Measurements from ENCODE around the gene GNAQ. TPM values are rescaled to one million over a fixed set of nuclear protein-coding genes. Genes with fewer than 3 reads are reported as not detected.
"Not testable (repeated sequence)": the region's sequence is repeated elsewhere in the genome, so short reads cannot be mapped to it uniquely, and the experiment has no call there.

Gene GNAQ
- total RNA-seq, 2 experiments from 2014 or later, result 15.3 to 18.2 TPM

- POLR2A ChIA-PET, result no interaction called here
- CTCF ChIA-PET, result no interaction called here
These were observed 167.3 kb downstream of the GNAQ start for GRCh38 chr9:77864211-77864889.

GRCh38 chr9:77863638-77864037 lies 168.0 kb downstream of the GNAQ start:
- POLR2A ChIA-PET, CTCF ChIA-PET: not testable (repeated sequence)

- POLR2A ChIA-PET, result not testable (repeated sequence)
These were observed 170.7 kb downstream of the GNAQ start for GRCh38 chr9:77860953-77861352.

GRCh38 chr9:77857513-77858259 lies 173.9 kb downstream of the GNAQ start:
- POLR2A ChIA-PET, result no interaction called here
- CTCF ChIA-PET, result no interaction called here

More at GRCh38 chr9:77860953-77861352, 170.7 kb downstream of the GNAQ start:
- CTCF ChIA-PET, result not testable (repeated sequence)

- POLR2A ChIA-PET, result no interaction called here
- CTCF ChIA-PET, result no interaction called here
These were observed 175.0 kb downstream of the GNAQ start for GRCh38 chr9:77856615-77857014.

- ChIA-PET CTCF (no interaction called here), POLR2A (no interaction called here)
These were observed 176.7 kb downstream of the GNAQ start for GRCh38 chr9:77854916-77855311.

GRCh38 chr9:77854258-77854915 lies 177.2 kb downstream of the GNAQ start:
- POLR2A ChIA-PET, result no interaction called here
- CTCF ChIA-PET, result no interaction called here

- POLR2A ChIA-PET, result no interaction called here
- CTCF ChIA-PET, result no interaction called here
These were observed 177.9 kb downstream of the GNAQ start for GRCh38 chr9:77853716-77854115.

- ChIA-PET CTCF (interaction anchor here (1.4 kb wide), 1 partner anchor 104 kb away, joined by 3 read pairs; no protein-coding TSS in a partner anchor), POLR2A (no interaction called here)
These were observed 179.6 kb downstream of the GNAQ start for GRCh38 chr9:77851882-77852595.

GRCh38 chr9:77848897-77849296 lies 182.7 kb downstream of the GNAQ start:
- CTCF ChIA-PET, result no interaction called here
- POLR2A ChIA-PET, result no interaction called here

GRCh38 chr9:77848404-77848803 lies 183.2 kb downstream of the GNAQ start:
- POLR2A ChIA-PET, result no interaction called here
- CTCF ChIA-PET, result no interaction called here

GRCh38 chr9:77847626-77848025 lies 184.0 kb downstream of the GNAQ start:
- ChIA-PET POLR2A (no interaction called here), CTCF (no interaction called here)

- ChIA-PET POLR2A (no interaction called here), CTCF (no interaction called here)
These were observed 184.5 kb downstream of the GNAQ start for GRCh38 chr9:77847059-77847499.

GRCh38 chr9:77844415-77844814 lies 187.2 kb downstream of the GNAQ start:
- ChIA-PET POLR2A (no interaction called here), CTCF (no interaction called here)

GRCh38 chr9:77843871-77844155 lies 187.8 kb downstream of the GNAQ start:
- ChIA-PET POLR2A (no interaction called here), CTCF (no interaction called here)

- ChIA-PET POLR2A (no interaction called here), CTCF (no interaction called here)
These were observed 188.3 kb downstream of the GNAQ start for GRCh38 chr9:77843076-77843870.

GRCh38 chr9:77841739-77842386 lies 189.7 kb downstream of the GNAQ start:
- CTCF ChIA-PET, result no interaction called here
- POLR2A ChIA-PET, result no interaction called here

GRCh38 chr9:77839459-77840140 lies 192.0 kb downstream of the GNAQ start:
- ChIA-PET POLR2A (no interaction called here), CTCF (no interaction called here)

GRCh38 chr9:77838986-77839385 lies 192.6 kb downstream of the GNAQ start:
- CTCF ChIA-PET, result no interaction called here
- POLR2A ChIA-PET, result no interaction called here
